Transverse colon (tissue), 4 donors: ENCODE results near the gene SMKR1. TPM values are rescaled to one million over a fixed set of nuclear protein-coding genes. Genes with fewer than 3 reads are reported as not detected.

Experiments
- DNase-seq: peaks from one replicate; pipeline ENCODE4 v3.0.0-alpha.2; 2019
- H3K27ac ChIP-seq, 4 donors: fragments of 200-600 bp; sonication (generic); 2 replicates each; pipeline ENCODE4 v1.5.1; 2016 to 2018; ENCODE audit warnings: inconsistent platforms in 4 of 4
- H3K27me3 ChIP-seq: fragments of 200-600 bp; sonication (generic); 2 replicates; pipeline ENCODE4 v1.5.1; 2017; ENCODE audit warnings: inconsistent platforms
- H3K36me3 ChIP-seq, 4 donors: fragments of 200-600 bp; sonication (generic); 2 replicates each; pipeline ENCODE4 v1.5.1; 2017 to 2019; ENCODE audit warnings: inconsistent platforms in 4 of 4
- H3K4me1 ChIP-seq, 4 donors: fragments of 200-600 bp; sonication (generic); 2 replicates each; pipeline ENCODE4 v1.5.1; 2017 to 2020; ENCODE audit warnings: inconsistent platforms in 4 of 4
- H3K4me3 ChIP-seq, 4 donors: fragments of 200-600 bp; sonication (generic); 1 replicate in 1 of 4; 2 replicates in 3 of 4; pipeline versions ENCODE4 v1.5.1 to v1.6.1; 2017 to 2019; ENCODE audit warnings: inconsistent platforms in 4 of 4
- H3K9me3 ChIP-seq, 2 donors: fragments of 200-600 bp; sonication (generic); 2 replicates each; pipeline ENCODE4 v1.5.1; 2017 to 2019; ENCODE audit warnings: inconsistent platforms in 2 of 2
- CTCF ChIP-seq, 5 experiments: fragments of 200-600 bp in 3 of 5; fragments of 450-650 bp in 2 of 5; sonication (generic) in 3 of 5; IDR thresholded peaks; 1 replicate in 2 of 5; 2 replicates in 3 of 5; pipeline ENCODE4 v1.5.1; 2016 to 2017; ENCODE audit warnings: antibody characterized with exemption in 5 of 5, inconsistent platforms in 3 of 5, mild to moderate bottlenecking in 2 of 5, moderate library complexity in 1 of 5
- EP300 ChIP-seq: sonication (generic); formaldehyde crosslinking; IDR thresholded peaks from one replicate; pipeline ENCODE4 v1.6.1; 2017; ENCODE audit warnings: antibody characterized with exemption, low read depth
- POLR2A ChIP-seq: fragments of 450-650 bp; IDR thresholded peaks from one replicate; pipeline ENCODE4 v1.6.1; 2016; ENCODE audit warnings: antibody characterized with exemption, mild to moderate bottlenecking, moderate library complexity
- POLR2AphosphoS5 ChIP-seq, 3 donors: sonication (generic); formaldehyde crosslinking; IDR thresholded peaks; one replicate each; pipeline ENCODE4 v1.6.1; 2016; ENCODE audit warnings: antibody characterized with exemption in 3 of 3
- WGBS, 2 donors: methylation state at CpG; one replicate each; pipeline ENCODE4 v1.1.5; 2018; ENCODE audit warnings: low coverage in 1 of 2; 5-methylcytosine and 5-hydroxymethylcytosine counted together
- in situ Hi-C, 4 donors: fragments of 200-750 bp; cut with MboI; loops; one replicate each; pipeline versions ENCODE4 v1.15.0 to v1.15.1; 2017; ENCODE audit warnings: low sequenced_read_pairs in 3 of 4, low pct_ligation_motif_present in 1 of 4, low pct_unique_long_range_greater_than_20kb in 1 of 4
- intact Hi-C: fragments of 100-400 bp; cut with DNase I; formaldehyde crosslinking; loops from one replicate; pipeline ENCODE4 v1.15.1; 2023; ENCODE audit warnings: low total_unique reads
- total RNA-seq, 4 donors: library from RNA; depleted of rRNA; stranded (reverse); fragments of >200 nt; gene quantifications; one replicate each; pipeline ENCODE4 v1.1.0, GENCODE V29; 2016

SMKR1 gene
- total RNA-seq, 4 donors from 2014 or later = not detected

GRCh38 chr7:129557686-129558481 is 55.6 kb downstream of the SMKR1 start:
- in situ Hi-C loops (no loop called here), intact Hi-C loops (no loop called here)
- no peaks in the 10 kb centered on the region for H3K9me3 ChIP-seq
- DNase-seq = no peak
- no peaks in the 10 kb centered on the region for H3K4me1 ChIP-seq
- peaks cover 6% of the 10 kb centered on the region for H3K27me3 ChIP-seq
- H3K27ac ChIP-seq = no peak overlapping the region
- no peak for TF ChIP-seq POLR2AphosphoS5 (IDR thresholded peaks at IDR 0.05)
- TF ChIP-seq EP300 = no peak
- no peak for TF ChIP-seq CTCF (IDR thresholded peaks at IDR 0.05)
- TF ChIP-seq POLR2A = no peak
- 49 to 65% methylated on average over 3 to 11 of the region's 11 CpGs for WGBS, 2 donors
- H3K4me3 ChIP-seq = no peak overlapping the region
- no peaks in the 10 kb centered on the region for H3K36me3 ChIP-seq

- Histone ChIP-seq H3K4me1 (no peaks in the 10 kb centered on the region), H3K9me3 (no peaks in the 10 kb centered on the region), H3K4me3 (no peak overlapping the region), H3K27me3 (peaks cover 18% of the 10 kb centered on the region), H3K27ac (no peak overlapping the region), H3K36me3 (no peaks in the 10 kb centered on the region)
- intact Hi-C loops (no loop called here), in situ Hi-C loops (no loop called here)
- DNase-seq = no peak
- 75 to 80% methylated on average over 3 to 8 of the region's 8 CpGs for WGBS, 2 donors
- no peak for TF ChIP-seq POLR2A
- TF ChIP-seq POLR2AphosphoS5 (IDR thresholded peaks at IDR 0.05) = no peak
- no peak for TF ChIP-seq CTCF (IDR thresholded peaks at IDR 0.05)
- TF ChIP-seq EP300 = no peak
These were observed 57.2 kb downstream of the SMKR1 start for GRCh38 chr7:129559564-129559963.

- no peak overlapping the region for H3K4me3 ChIP-seq
- WGBS, 2 donors = 50 to 68% methylated on average over 5 of the region's 5 CpGs
- intact Hi-C loops = no loop called here
- no peaks in the 10 kb centered on the region for H3K4me1 ChIP-seq
- in situ Hi-C loops = no loop called here
- no peak for DNase-seq
- no peak overlapping the region for H3K27ac ChIP-seq
- no peaks in the 10 kb centered on the region for H3K9me3 ChIP-seq
- H3K36me3 ChIP-seq = no peaks in the 10 kb centered on the region
- H3K27me3 ChIP-seq = peaks cover 20% of the 10 kb centered on the region
- TF ChIP-seq POLR2A (no peak), POLR2AphosphoS5 (IDR thresholded peaks at IDR 0.05) (no peak), CTCF (IDR thresholded peaks at IDR 0.05) (no peak), EP300 (no peak)
These were observed 58.5 kb downstream of the SMKR1 start for GRCh38 chr7:129560831-129561230.

- Histone ChIP-seq H3K36me3 (no peaks in the 10 kb centered on the region), H3K27me3 (peaks cover 16% of the 10 kb centered on the region), H3K4me1 (no peaks in the 10 kb centered on the region), H3K4me3 (no peak overlapping the region), H3K9me3 (no peaks in the 10 kb centered on the region), H3K27ac (no peak overlapping the region)
- no peak for TF ChIP-seq CTCF (IDR thresholded peaks at IDR 0.05)
- TF ChIP-seq POLR2A = no peak
- no peak for TF ChIP-seq EP300
- no peak for TF ChIP-seq POLR2AphosphoS5 (IDR thresholded peaks at IDR 0.05)
- no peak for DNase-seq
- WGBS, 2 donors = 75 to 82% methylated on average over 10 to 12 of the region's 12 CpGs
- in situ Hi-C loops (no loop called here), intact Hi-C loops (no loop called here)
These were observed 59.5 kb downstream of the SMKR1 start for GRCh38 chr7:129561677-129562359.
